Neural cell (in vitro differentiated cells): Measurements from ENCODE around the gene TRIM60. TPM values are rescaled to one million over a fixed set of nuclear protein-coding genes. Genes with fewer than 3 reads are reported as not detected.
"Not testable (repeated sequence)": the region's sequence is repeated elsewhere in the genome, so short reads cannot be mapped to it uniquely, and the experiment has no call there.

ENCODE experiments used
- H2AFZ ChIP-seq: fragments of 200-600, 300-800 bp; sonication (generic), shearing (Covaris generic); 2 replicates; pipeline ENCODE4 v1.6.0; 2014; ENCODE audit warnings: low read depth, mild to moderate bottlenecking, antibody characterized with exemption, low read length, moderate library complexity
- H3F3A ChIP-seq: fragments of 200-600 bp; shearing (Covaris generic); 2 replicates; pipeline ENCODE4 v1.6.1; 2016; ENCODE audit warnings: mild to moderate bottlenecking, moderate library complexity, mixed read lengths, antibody characterized with exemption, low read length; ENCODE audit not compliant: insufficient read depth, poor library complexity, severe bottlenecking
- H3K27ac ChIP-seq: fragments of 200-600, 300-800 bp; sonication (generic), shearing (Covaris generic); 2 replicates; pipeline ENCODE4 v1.5.1; 2014; ENCODE audit warnings: mild to moderate bottlenecking, low read length, moderate library complexity
- H3K27me3 ChIP-seq: fragments of 300-800, 200-600 bp; sonication (generic), shearing (Covaris generic); 2 replicates; pipeline ENCODE4 v1.6.0; 2014; ENCODE audit warnings: mild to moderate bottlenecking, low read depth, low read length, moderate library complexity; ENCODE audit not compliant: insufficient read depth
- H3K36me3 ChIP-seq: fragments of 300-800, 200-600 bp; sonication (generic), shearing (Covaris generic); 2 replicates; pipeline ENCODE4 v1.5.1; 2014; ENCODE audit warnings: mild to moderate bottlenecking, antibody characterized with exemption, low read length, moderate library complexity; ENCODE audit not compliant: insufficient read depth
- H3K4me2 ChIP-seq: fragments of 300-800, 200-600 bp; sonication (generic), shearing (Covaris generic); 2 replicates; pipeline ENCODE4 v1.6.0; 2014; ENCODE audit warnings: mild to moderate bottlenecking, low read length
- H3K4me3 ChIP-seq: fragments of 300-800, 200-600 bp; sonication (generic), shearing (Covaris generic); 2 replicates; pipeline ENCODE4 v1.5.1; 2014; ENCODE audit warnings: mild to moderate bottlenecking, low read length, moderate library complexity
- H3K79me2 ChIP-seq: fragments of 200-600 bp; shearing (Covaris generic); replicated peaks from 2 replicates; pipeline ENCODE4 v1.6.0; 2014; ENCODE audit warnings: mild to moderate bottlenecking, low read length, moderate library complexity; ENCODE audit not compliant: insufficient read depth
- H3K9ac ChIP-seq: fragments of 300-800, 200-600 bp; sonication (generic), shearing (Covaris generic); 2 replicates; pipeline ENCODE4 v1.6.1; 2016; ENCODE audit warnings: mild to moderate bottlenecking, low read length, mixed read lengths
- H3K9me2 ChIP-seq: fragments of 200-600 bp; shearing (Covaris generic); 2 replicates; pipeline ENCODE4 v1.6.1; 2016; ENCODE audit warnings: mild to moderate bottlenecking, low read length, mixed read lengths; ENCODE audit not compliant: insufficient read depth
- H3K9me3 ChIP-seq: fragments of 200-600, 300-800 bp; sonication (generic), shearing (Covaris generic); 2 replicates; pipeline ENCODE4 v1.6.1; 2016; ENCODE audit warnings: mild to moderate bottlenecking, mixed run types, low read length, moderate library complexity, mixed read lengths
- H4K20me1 ChIP-seq: fragments of 200-600 bp; shearing (Covaris generic); 2 replicates; pipeline ENCODE4 v1.6.1; 2016; ENCODE audit warnings: mild to moderate bottlenecking, mixed run types; ENCODE audit not compliant: insufficient read depth
- EP300 ChIP-seq: fragments of 450-650 bp; conservative IDR thresholded peaks from 2 replicates; pipeline ENCODE4 v1.6.1; 2014; ENCODE audit warnings: antibody characterized with exemption, mild to moderate bottlenecking, moderate library complexity; ENCODE audit not compliant: poor library complexity, severe bottlenecking
- EZH2 ChIP-seq: fragments of 200-600, 300-800 bp; shearing (Covaris generic), sonication (generic); IDR thresholded peaks from 2 replicates; pipeline ENCODE4 v1.6.1; 2014; ENCODE audit warnings: antibody characterized with exemption, low read length, borderline replicate concordance, mild to moderate bottlenecking; ENCODE audit not compliant: insufficient read depth, poor library complexity, severe bottlenecking
- MXI1 ChIP-seq: fragments of 450-650 bp; conservative IDR thresholded peaks from 2 replicates; pipeline ENCODE4 v1.6.1; 2014; ENCODE audit warnings: antibody characterized with exemption, mild to moderate bottlenecking; ENCODE audit not compliant: poor library complexity, severe bottlenecking
- POLR2AphosphoS5 ChIP-seq: IDR thresholded peaks from 2 replicates; pipeline ENCODE4 v1.6.1; 2012
- RAD21 ChIP-seq: fragments of 450-650 bp; conservative IDR thresholded peaks from 2 replicates; pipeline ENCODE4 v1.6.1; 2014; ENCODE audit warnings: antibody characterized with exemption, mild to moderate bottlenecking, moderate library complexity
- REST ChIP-seq: IDR thresholded peaks from 2 replicates; pipeline ENCODE4 v1.6.1; 2012; ENCODE audit warnings: borderline replicate concordance
- SMC3 ChIP-seq: fragments of 450-650 bp; conservative IDR thresholded peaks from 2 replicates; pipeline ENCODE4 v1.6.1; 2014; ENCODE audit warnings: antibody characterized with exemption, mild to moderate bottlenecking, moderate library complexity; ENCODE audit not compliant: poor library complexity
- TAF1 ChIP-seq: IDR thresholded peaks from 2 replicates; pipeline ENCODE4 v1.6.1; 2012; ENCODE audit warnings: low read depth
- polyA minus RNA-seq: library from RNA; depleted of rRNA, polyadenylated mRNA; stranded (reverse); fragments of >200 nt; gene quantifications from 2 replicates; pipeline ENCODE4 v1.2.3, GENCODE V29; 2014
- polyA plus RNA-seq: library from polyadenylated mRNA; depleted of rRNA; stranded (reverse); fragments of >200 nt; gene quantifications from 2 replicates; pipeline ENCODE4 v1.2.3, GENCODE V29; 2014
- TF ChIP-seq, protein P1 (sequence below): fragments of 450-650 bp; IDR thresholded peaks from 2 replicates; pipeline ENCODE4 v1.5.1; 2014; ENCODE audit warnings: antibody characterized with exemption, mild to moderate bottlenecking, moderate library complexity; ENCODE audit not compliant: poor library complexity, severe bottlenecking

The TRIM60 gene
- polyA plus RNA-seq (not detected in 2 replicates), polyA minus RNA-seq (not detected in 2 replicates)

DNA sequence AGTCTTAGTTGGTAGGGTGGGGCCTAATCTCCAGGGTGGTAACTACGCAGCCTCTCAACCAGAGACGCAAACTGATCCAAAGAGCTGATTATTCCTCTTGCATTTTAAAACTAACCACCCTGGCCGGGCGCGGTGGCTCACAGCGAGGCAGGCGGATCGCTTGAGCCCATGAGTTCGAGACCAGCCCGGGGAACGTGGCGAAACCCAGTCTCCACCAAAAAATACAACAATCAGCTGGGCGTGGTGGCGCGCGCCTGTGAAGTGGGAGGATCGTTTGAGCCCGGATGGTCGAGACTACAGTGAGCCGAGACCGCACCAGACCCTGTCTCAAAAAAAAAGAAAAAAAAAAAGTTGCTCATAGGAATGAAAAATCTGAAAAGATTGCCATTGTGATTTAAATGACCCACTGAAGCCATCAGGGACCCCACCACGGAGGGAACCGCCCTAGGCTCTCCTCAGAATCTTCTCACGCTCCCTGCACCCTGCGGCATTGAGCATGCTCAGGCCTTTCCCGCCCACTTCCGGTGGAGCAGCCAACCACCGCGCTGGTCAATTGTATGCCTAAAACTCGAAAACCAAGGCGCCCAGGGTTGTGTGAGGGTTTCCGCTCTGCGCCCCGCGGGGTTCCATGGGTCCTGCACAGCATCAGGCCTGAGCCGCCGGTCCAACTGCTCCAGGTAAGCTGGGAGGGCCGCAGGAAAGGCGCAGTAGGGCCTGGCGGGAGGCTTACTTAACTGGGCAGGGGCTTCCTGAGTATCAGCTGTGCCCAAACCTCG, at the start of gene TRIM60:
Gene TRIM60, plus strand, starts transcription at position 564 of the 776 bp plus-strand sequence. CDS start 8,074 bp downstream, outside the sequence.
- H4K20me1 ChIP-seq = no peaks in the 10 kb centered on the region

GRCh38 chr4:164989471-164989870, 42.3 kb upstream of the TRIM60 start:
- Histone ChIP-seq H3K9ac (no peak overlapping the region), H3K27me3 (no peaks in the 10 kb centered on the region), H3K4me2 (no peak overlapping the region), H3K27ac (no peak overlapping the region), H3K36me3 (no peaks in the 10 kb centered on the region), H3F3A (no peaks in the 10 kb centered on the region), H3K9me2 (no peaks in the 10 kb centered on the region), H3K79me2 (no peaks in the 10 kb centered on the region), H2AFZ (no peak overlapping the region), H4K20me1 (no peaks in the 10 kb centered on the region), H3K4me3 (no peak overlapping the region), H3K9me3 (no peaks in the 10 kb centered on the region)
- TF ChIP-seq REST (no peak), SMC3 (no peak), TAF1 (no peak), EZH2 (no peak)

More for the DNA sequence above, at the start of gene TRIM60:
- no peaks in the 10 kb centered on the region for H3K36me3 ChIP-seq
- no peak within 1 kb of the TSS for H3K27ac ChIP-seq
- H3K4me3 ChIP-seq = no peak within 1 kb of the TSS
- no peaks in the 10 kb centered on the region for H3K79me2 ChIP-seq
- no peak for TF ChIP-seq POLR2AphosphoS5
- TF ChIP-seq TAF1 = no peak
- TF ChIP-seq, protein P1, sequence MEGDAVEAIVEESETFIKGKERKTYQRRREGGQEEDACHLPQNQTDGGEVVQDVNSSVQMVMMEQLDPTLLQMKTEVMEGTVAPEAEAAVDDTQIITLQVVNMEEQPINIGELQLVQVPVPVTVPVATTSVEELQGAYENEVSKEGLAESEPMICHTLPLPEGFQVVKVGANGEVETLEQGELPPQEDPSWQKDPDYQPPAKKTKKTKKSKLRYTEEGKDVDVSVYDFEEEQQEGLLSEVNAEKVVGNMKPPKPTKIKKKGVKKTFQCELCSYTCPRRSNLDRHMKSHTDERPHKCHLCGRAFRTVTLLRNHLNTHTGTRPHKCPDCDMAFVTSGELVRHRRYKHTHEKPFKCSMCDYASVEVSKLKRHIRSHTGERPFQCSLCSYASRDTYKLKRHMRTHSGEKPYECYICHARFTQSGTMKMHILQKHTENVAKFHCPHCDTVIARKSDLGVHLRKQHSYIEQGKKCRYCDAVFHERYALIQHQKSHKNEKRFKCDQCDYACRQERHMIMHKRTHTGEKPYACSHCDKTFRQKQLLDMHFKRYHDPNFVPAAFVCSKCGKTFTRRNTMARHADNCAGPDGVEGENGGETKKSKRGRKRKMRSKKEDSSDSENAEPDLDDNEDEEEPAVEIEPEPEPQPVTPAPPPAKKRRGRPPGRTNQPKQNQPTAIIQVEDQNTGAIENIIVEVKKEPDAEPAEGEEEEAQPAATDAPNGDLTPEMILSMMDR = no peak
- TF ChIP-seq EP300 = no peak
- TF ChIP-seq RAD21 = no peak
- no peak for TF ChIP-seq EZH2
- TF ChIP-seq REST = no peak
- TF ChIP-seq SMC3 = no peak
- TF ChIP-seq MXI1 = no peak
- H3K9ac ChIP-seq = no peak within 1 kb of the TSS
- no peak within 1 kb of the TSS for H2AFZ ChIP-seq
- no peaks in the 10 kb centered on the region for H3F3A ChIP-seq
- H3K27me3 ChIP-seq = no peaks in the 10 kb centered on the region
- H3K4me2 ChIP-seq = no peak within 1 kb of the TSS
- H3K9me3 ChIP-seq = no peaks in the 10 kb centered on the region
- no peaks in the 10 kb centered on the region for H3K9me2 ChIP-seq

DNA sequence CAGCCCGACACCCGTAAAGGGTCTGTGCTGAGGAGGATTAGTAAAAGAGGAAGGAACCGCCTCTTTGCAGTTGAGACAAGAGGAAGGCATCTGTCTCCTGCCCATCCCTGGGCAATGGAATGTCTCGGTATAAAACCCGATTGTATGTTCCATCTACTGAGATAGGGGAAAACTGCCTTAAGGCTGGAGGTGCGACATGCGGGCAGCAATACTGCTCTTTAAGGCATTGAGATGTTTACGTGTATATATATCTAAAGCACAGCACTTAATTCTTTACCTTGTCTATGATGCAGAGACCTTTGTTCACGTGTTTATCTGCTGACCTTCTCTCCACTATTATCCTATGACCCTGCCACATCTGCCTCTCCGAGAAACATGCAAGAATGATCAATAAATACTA, 41.0 kb upstream of the TRIM60 start:
- H2AFZ ChIP-seq, H3K36me3 ChIP-seq, H4K20me1 ChIP-seq, H3K27me3 ChIP-seq, H3K9me3 ChIP-seq, H3K9me2 ChIP-seq, H3K27ac ChIP-seq, H3K9ac ChIP-seq, H3F3A ChIP-seq, H3K4me3 ChIP-seq, H3K4me2 ChIP-seq, H3K79me2 ChIP-seq: not testable (repeated sequence)
